Retinal pigment epithelial cell (primary cell): ENCODE data around the gene HELZ2.
"Not testable (repeated sequence)": the region's sequence is repeated elsewhere in the genome, so short reads cannot be mapped to it uniquely, and the experiment has no call there.

Experiments
- DNase-seq: peaks from one replicate; pipeline ENCODE4 v3.0.0-alpha.2; 2010; ENCODE audit warnings: low read depth
- H3K4me3 ChIP-seq: 2 replicates; pipeline ENCODE4 v1.5.1; 2011; ENCODE audit warnings: mild to moderate bottlenecking, low read length, control low read depth, moderate library complexity
- TF ChIP-seq, protein P1 (sequence below): conservative IDR thresholded peaks from 2 replicates; pipeline ENCODE4 v1.5.1; 2011; ENCODE audit warnings: low read depth, low read length, control low read depth, inconsistent platforms

HELZ2 gene

DNA sequence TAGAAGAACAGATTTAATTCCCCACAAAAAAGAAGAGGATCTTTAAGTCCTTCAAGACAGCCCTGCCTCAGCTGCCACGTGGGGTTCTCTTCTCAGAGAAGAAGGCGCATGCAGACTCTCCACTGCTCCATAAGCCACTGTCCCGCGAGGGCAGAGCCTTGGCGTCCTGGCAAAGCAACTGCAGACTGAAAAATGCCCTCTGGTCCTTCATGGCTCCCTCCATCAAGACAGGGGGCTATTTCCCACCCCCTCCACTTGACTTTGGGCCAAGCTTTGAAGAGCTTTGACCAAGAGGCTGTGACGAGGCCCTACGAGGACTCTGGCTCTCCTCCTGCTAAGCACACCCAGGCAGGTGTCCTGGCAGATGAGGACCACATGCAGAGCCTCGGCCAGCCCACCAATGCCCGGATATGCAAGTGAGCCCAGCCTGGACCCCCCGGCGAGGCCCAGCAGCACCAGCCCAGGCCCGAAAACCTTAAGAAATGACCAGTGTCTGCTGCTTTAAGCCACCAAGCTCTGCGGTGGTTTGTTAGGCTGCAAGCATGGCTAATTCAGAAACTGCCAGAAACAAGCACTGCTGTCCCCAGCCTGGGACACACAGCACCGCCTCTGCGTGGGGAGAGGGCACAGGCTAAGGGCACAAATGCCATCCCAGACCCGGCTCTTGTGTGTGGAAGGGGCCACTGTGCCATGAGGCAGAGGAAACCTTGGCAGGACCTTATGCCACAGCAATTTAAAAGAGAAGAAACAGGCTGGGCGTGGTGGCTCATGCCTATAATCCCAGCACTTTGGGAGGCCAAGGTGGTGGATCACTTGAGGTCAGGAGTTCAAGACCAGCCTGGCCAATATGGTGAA is 36.8 kb upstream of the HELZ2 start:
- H3K4me3 ChIP-seq, result no peak overlapping the region
- no peak for DNase-seq
- TF ChIP-seq, protein P1, sequence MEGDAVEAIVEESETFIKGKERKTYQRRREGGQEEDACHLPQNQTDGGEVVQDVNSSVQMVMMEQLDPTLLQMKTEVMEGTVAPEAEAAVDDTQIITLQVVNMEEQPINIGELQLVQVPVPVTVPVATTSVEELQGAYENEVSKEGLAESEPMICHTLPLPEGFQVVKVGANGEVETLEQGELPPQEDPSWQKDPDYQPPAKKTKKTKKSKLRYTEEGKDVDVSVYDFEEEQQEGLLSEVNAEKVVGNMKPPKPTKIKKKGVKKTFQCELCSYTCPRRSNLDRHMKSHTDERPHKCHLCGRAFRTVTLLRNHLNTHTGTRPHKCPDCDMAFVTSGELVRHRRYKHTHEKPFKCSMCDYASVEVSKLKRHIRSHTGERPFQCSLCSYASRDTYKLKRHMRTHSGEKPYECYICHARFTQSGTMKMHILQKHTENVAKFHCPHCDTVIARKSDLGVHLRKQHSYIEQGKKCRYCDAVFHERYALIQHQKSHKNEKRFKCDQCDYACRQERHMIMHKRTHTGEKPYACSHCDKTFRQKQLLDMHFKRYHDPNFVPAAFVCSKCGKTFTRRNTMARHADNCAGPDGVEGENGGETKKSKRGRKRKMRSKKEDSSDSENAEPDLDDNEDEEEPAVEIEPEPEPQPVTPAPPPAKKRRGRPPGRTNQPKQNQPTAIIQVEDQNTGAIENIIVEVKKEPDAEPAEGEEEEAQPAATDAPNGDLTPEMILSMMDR, result no peak

DNA sequence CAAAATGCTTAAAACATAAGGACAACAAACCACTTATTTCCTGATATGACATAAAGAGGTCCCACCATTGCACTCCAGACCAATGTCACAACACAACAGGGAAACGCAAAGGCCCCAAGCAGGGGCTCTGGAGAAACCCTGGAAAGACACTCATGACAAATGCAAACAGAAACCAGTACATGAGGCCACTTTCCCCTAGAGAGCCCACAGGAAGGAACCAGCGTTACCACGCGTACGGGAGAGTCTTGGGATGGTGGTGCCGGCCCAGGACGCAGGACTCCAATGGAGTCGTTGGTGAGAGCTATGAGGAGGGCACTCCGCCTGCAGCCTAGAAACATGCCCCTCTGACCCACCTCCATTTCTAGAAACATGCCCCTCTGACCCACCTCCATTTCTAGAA is 32.6 kb upstream of the HELZ2 start:
- no peak for DNase-seq

DNA sequence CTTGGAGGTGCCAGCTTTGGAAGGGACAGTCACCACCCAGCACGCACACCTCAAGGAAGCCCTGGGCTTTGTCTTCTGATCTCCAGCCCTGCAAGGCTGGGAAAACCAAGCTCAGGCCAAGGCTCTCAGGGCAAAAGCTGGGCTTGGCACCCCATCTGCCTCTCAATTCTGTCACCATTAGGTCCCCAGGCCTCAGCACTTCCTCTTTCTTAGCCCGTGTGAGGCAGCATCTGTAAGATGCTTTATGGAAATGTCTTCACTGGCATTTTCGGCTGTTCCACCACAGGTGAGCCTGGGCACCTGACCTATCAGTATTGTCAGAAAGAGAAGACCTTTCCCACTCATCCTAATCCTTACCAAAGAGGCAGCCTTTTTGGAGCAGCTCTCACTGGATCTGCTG is 28.3 kb upstream of the HELZ2 start:
- TF ChIP-seq, protein P1, result no peak
- no peak for DNase-seq
- H3K4me3 ChIP-seq, result no peak overlapping the region

More for the DNA sequence above, 32.6 kb upstream of the HELZ2 start:
- TF ChIP-seq, protein P1, result no peak
- no peak overlapping the region for H3K4me3 ChIP-seq

DNA sequence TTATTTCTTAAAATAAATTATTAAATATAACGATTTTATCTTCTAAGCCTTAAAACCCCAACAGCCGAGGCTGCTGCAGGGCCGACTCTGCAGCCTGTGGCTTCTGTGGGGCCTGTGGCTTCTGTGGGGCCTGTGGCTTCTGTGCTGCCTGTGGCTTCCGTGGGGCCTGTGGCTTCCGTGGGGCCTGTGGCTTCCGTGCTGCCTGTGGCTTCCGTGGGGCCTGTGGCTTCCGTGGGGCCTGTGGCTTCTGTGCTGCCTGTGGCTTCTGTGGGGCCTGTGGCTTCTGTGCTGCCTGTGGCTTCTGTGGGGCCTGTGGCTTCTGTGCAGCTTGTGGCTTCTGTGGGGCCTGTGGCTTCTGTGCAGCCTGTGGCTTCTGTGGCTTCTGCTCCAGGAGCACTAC is 27.6 kb upstream of the HELZ2 start:
- DNase-seq, result not testable (repeated sequence)

DNA sequence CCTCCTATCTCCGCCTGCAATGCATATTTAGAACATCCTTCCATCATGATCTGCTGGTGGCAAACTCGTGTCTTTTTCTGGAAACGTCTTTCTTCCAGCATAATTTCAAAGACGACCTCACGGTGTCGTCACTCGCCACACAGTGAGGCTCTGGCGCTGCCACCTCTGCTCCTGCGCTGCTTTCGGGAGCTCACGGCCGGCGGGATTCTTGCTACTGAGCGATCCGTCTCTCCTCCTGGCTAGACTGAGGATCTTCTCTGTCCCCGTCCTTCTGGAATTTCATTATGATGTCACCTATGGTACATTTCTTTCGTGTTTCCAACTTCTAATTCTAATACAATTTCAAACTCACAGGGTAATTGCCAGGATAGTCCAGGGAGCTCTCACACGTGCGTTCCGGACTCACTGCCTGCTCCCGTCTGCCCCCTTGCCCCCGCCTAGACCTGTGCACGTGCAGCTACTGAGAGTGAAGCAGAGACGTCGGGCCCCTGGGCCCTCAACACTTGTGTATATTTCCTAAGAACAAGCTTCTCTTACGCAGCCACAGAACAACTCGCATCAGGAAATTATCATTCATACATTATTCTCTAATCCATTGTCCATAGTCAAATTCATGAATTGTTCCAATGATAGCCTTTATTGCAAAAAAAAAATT is 25.5 kb upstream of the HELZ2 start:
- DNase-seq, result no peak
- H3K4me3 ChIP-seq, result no peak overlapping the region
- TF ChIP-seq, protein P1, result no peak

More for the DNA sequence above, 27.6 kb upstream of the HELZ2 start:
- H3K4me3 ChIP-seq, result not testable (repeated sequence)

DNA sequence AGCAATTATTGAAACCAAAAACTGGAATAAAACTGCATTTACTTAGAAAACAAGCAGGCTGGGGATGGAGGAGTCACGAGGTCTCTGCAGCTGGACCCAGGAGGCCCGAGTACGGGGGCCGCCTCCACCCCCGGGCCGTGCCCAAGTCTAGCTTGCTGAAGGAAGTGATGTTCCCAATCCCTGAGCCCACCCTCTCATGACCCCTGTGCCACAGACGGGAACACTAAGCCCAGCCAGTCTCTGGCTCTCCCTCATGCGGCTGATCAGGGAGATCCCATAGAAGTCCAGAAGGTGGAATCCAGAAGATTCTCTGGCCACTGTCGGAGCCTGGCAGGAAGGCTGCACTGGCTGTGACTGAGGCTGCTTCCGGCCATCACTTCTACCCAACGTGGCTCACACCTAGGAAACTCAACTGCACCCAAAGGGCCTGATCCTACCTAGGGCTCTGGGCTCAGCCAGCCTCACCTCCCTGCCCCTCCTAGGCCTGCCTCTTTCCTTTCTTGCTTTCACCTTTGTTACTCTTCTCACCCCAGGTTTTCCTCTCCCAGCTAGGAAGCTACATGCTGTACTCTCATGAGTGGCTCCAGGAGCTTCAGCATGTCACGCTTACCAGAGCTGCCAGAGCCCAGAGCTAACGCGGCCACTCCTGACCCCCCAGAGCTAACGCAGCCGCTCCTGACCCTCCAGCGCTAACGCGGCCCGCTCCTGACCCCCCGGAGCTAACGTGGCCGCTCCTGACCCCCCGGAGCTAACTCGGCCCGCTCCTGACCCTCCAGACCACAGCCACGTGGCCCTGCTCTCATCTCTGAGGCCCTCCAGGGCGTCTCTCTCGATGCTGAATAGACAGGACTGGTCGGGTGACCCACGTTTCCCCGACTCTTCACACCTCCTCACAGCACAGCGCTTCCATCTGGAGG is 24.7 kb upstream of the HELZ2 start:
- H3K4me3 ChIP-seq, result no peak overlapping the region
- no peak for DNase-seq
- TF ChIP-seq, protein P1, result no peak

DNA sequence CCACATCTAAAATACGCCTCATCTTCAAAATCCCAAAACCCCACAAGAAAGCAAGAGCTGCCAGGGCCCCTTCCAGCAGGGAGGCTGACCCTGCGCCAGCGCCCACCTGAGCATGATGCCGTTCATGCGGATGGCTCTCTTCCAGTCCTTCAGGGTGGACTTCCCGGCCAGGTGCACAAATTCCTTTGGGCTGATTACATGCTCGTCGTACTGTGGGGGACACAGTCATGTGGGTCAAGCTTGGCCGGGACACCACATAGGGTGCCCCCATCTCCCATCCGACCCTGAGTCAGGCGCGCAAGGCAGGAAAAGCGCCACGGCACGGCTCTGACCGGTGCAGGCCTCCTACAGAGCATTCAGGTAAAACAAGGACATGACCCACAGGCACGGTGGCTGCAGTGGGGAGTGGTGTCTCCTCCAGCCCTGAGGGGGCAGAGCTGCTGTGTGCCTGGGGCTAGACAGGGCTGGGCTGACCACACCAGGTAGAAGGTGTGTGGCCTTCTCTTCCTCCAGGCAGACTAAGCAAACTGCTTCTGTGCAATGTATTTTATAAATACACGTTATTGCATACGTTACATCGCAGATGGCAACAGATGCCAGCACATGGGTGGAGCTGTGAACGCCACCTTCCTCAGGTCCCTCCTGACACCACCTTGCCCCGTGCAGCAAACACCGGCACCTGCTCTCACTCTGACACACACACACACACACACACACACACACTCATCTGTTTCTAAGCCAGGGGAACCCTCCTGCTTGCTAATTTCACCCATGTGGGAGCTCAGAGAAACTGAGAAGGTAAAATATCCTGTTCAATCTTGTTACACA is 23.8 kb upstream of the HELZ2 start:
- DNase-seq, result no peak
- no peak overlapping the region for H3K4me3 ChIP-seq
- TF ChIP-seq, protein P1, result no peak
